SK-N-SH (cell line): ENCODE measurements around the gene GLYR1. TPM values are rescaled to one million over a fixed set of nuclear protein-coding genes. Genes with fewer than 3 reads are reported as not detected.

Source experiments
- CTCF ChIA-PET: fragments of 300-600, 350-600 bp; formaldehyde crosslinking; extraction: SDS; loops from one replicate; lab custom pipeline; 2021; lab: Yijun Ruan, JAX
- POLR2A ChIA-PET: fragments of 350-600 bp; sonication (Branson Sonifier 250); formaldehyde crosslinking; extraction: SDS; loops from one replicate; lab custom pipeline; 2020; ENCODE audit warnings: antibody characterized with exemption, inconsistent platforms; lab: Yijun Ruan, JAX
- DNase-seq: peaks from one replicate; pipeline ENCODE4 v3.0.0; 2012
- H2AFZ ChIP-seq: fragments of 200-600 bp; sonication (generic); 2 replicates; pipeline ENCODE4 v1.8.1; 2016; ENCODE audit warnings: antibody characterized with exemption, mild to moderate bottlenecking, low read depth
- H3F3A ChIP-seq: fragments of 200-600 bp; sonication (generic); replicated peaks from 2 replicates; pipeline ENCODE3; 2016; ENCODE audit warnings: antibody characterized with exemption, mild to moderate bottlenecking; ENCODE audit not compliant: insufficient read depth
- H3K27ac ChIP-seq, 2 experiments: fragments of 200-500 bp in 1 of 2; fragments of 200-600 bp in 1 of 2; sonication (Bioruptor generic) in 1 of 2; sonication (generic), shearing (Covaris generic) in 1 of 2; 2 replicates each; pipeline versions ENCODE4 v1.5.1 to v1.6.1; 2014 to 2016; ENCODE audit warnings: low read depth in 2 of 2, inconsistent platforms in 1 of 2, low read length in 1 of 2, mild to moderate bottlenecking in 1 of 2, mixed read lengths in 1 of 2
- H3K27me3 ChIP-seq: fragments of 200-600 bp; sonication (generic), shearing (Covaris generic); 2 replicates; pipeline ENCODE4 v1.6.1; 2016; ENCODE audit warnings: mixed run types; ENCODE audit not compliant: insufficient read depth
- H3K36me3 ChIP-seq, 2 experiments: fragments of 200-500 bp in 1 of 2; fragments of 200-600 bp in 1 of 2; sonication (Bioruptor generic) in 1 of 2; sonication (generic) in 1 of 2; replicated peaks in 1 of 2; 2 replicates each; pipeline versions ENCODE3 to v1.5.1; 2014 to 2016; ENCODE audit warnings: low read length in 1 of 2, mild to moderate bottlenecking in 1 of 2; ENCODE audit not compliant: insufficient read depth in 2 of 2, control insufficient read depth in 1 of 2
- H3K4me1 ChIP-seq, 2 experiments: fragments of 200-500 bp in 1 of 2; fragments of 200-600 bp in 1 of 2; sonication (Bioruptor generic) in 1 of 2; sonication (generic), shearing (Covaris generic) in 1 of 2; 2 replicates each; pipeline versions ENCODE4 v1.5.1 to v1.6.1; 2014 to 2016; ENCODE audit warnings: low read depth in 1 of 2, low read length in 1 of 2, mixed run types in 1 of 2; ENCODE audit not compliant: insufficient read depth in 2 of 2, control insufficient read depth in 1 of 2
- H3K4me2 ChIP-seq: fragments of 200-600 bp; sonication (generic), shearing (Covaris generic); 2 replicates; pipeline ENCODE4 v1.6.1; 2017; ENCODE audit warnings: mixed run types
- H3K4me3 ChIP-seq, 2 experiments: fragments of 200-500 bp in 1 of 2; fragments of 200-600 bp in 1 of 2; sonication (Bioruptor generic) in 1 of 2; sonication (generic), shearing (Covaris generic) in 1 of 2; 2 replicates each; pipeline versions ENCODE4 v1.5.1 to v1.8.1; 2014 to 2016; ENCODE audit warnings: low read depth in 2 of 2, inconsistent platforms in 1 of 2, low read length in 1 of 2, mild to moderate bottlenecking in 1 of 2, mixed read lengths in 1 of 2, moderate library complexity in 1 of 2
- H3K79me2 ChIP-seq: fragments of 200-600 bp; sonication (generic); 2 replicates; pipeline ENCODE4 v1.8.1; 2017; ENCODE audit warnings: mild to moderate bottlenecking; ENCODE audit not compliant: insufficient read depth
- H3K9ac ChIP-seq: fragments of 200-600 bp; sonication (generic); 2 replicates; pipeline ENCODE4 v1.6.1; 2017; ENCODE audit warnings: mixed run types
- H3K9me2 ChIP-seq: fragments of 200-600 bp; sonication (generic); 2 replicates; pipeline ENCODE4 v1.6.1; 2017; ENCODE audit warnings: mixed run types
- H3K9me3 ChIP-seq: fragments of 200-600 bp; sonication (generic); 2 replicates; pipeline ENCODE4 v1.6.1; 2017; ENCODE audit warnings: mixed run types, mild to moderate bottlenecking, moderate library complexity
- H4K20me1 ChIP-seq: fragments of 200-600 bp; sonication (generic); 2 replicates; pipeline ENCODE4 v1.6.1; 2017; ENCODE audit warnings: mild to moderate bottlenecking, mixed run types; ENCODE audit not compliant: insufficient read depth
- CTCF ChIP-seq: fragments of 200-600 bp; sonication (generic); IDR thresholded peaks from 2 replicates; pipeline ENCODE4 v1.6.1; 2017; ENCODE audit warnings: antibody characterized with exemption, mild to moderate bottlenecking, moderate library complexity
- EZH2phosphoT487 ChIP-seq: fragments of 200-600 bp; sonication (generic); IDR thresholded peaks from 2 replicates; pipeline ENCODE4 v1.6.1; 2017; ENCODE audit warnings: low read depth, mixed run types, mild to moderate bottlenecking, antibody characterized with exemption, moderate library complexity, borderline replicate concordance
- FOXJ3 ChIP-seq: sonication (generic); formaldehyde crosslinking; IDR thresholded peaks from 2 replicates; pipeline ENCODE4 v1.5.1; 2020; ENCODE audit warnings: mild to moderate bottlenecking, missing genetic modification reagents
- FOXM1 ChIP-seq: IDR thresholded peaks from 2 replicates; pipeline ENCODE4 v1.4.0; 2012; ENCODE audit warnings: low read depth, mild to moderate bottlenecking
- GABPA ChIP-seq: IDR thresholded peaks from 2 replicates; pipeline ENCODE4 v1.4.0; 2012; ENCODE audit warnings: low read depth, mild to moderate bottlenecking
- IRF3 ChIP-seq: fragments of 150-350 bp; IDR thresholded peaks from 2 replicates; pipeline ENCODE4 v1.6.1; 2016; ENCODE audit warnings: mild to moderate bottlenecking, low read depth, low read length
- MAX ChIP-seq: IDR thresholded peaks from 2 replicates; pipeline ENCODE4 v1.4.0; 2012; ENCODE audit warnings: low read depth
- MXI1 ChIP-seq: IDR thresholded peaks from 2 replicates; pipeline ENCODE4 v1.6.1; 2012; ENCODE audit warnings: mild to moderate bottlenecking, low read depth, low read length, improper control_type of control experiment
- NFIC ChIP-seq: IDR thresholded peaks from 2 replicates; pipeline ENCODE4 v1.4.0; 2012; ENCODE audit warnings: borderline replicate concordance
- POLR2AphosphoS5 ChIP-seq: IDR thresholded peaks from 2 replicates; pipeline ENCODE4 v1.6.1; 2012; ENCODE audit warnings: low read depth, low read length
- RFX5 ChIP-seq: IDR thresholded peaks from 2 replicates; pipeline ENCODE4 v1.6.1; 2012; ENCODE audit warnings: mild to moderate bottlenecking, improper control_type of control experiment, low read length
- SIN3A ChIP-seq: IDR thresholded peaks from 2 replicates; pipeline ENCODE4 v1.6.1; 2012; ENCODE audit warnings: low read depth, mild to moderate bottlenecking, low read length, moderate library complexity, borderline replicate concordance
- TAF1 ChIP-seq: IDR thresholded peaks from 2 replicates; pipeline ENCODE4 v1.6.1; 2012; ENCODE audit warnings: low read depth, mild to moderate bottlenecking, low read length, moderate library complexity, borderline replicate concordance
- TCF12 ChIP-seq: IDR thresholded peaks from 2 replicates; pipeline ENCODE4 v1.4.0; 2012
- YY1 ChIP-seq: IDR thresholded peaks from 2 replicates; pipeline ENCODE4 v1.4.0; 2012; ENCODE audit warnings: low read depth, mild to moderate bottlenecking
- WGBS: methylation state at CpG from one replicate; pipeline ENCODE4 v1.1.6; 2017; ENCODE audit warnings: low lambda C conversion rate; 5-methylcytosine and 5-hydroxymethylcytosine counted together
- polyA plus RNA-seq, 3 experiments: library from polyadenylated mRNA; depleted of rRNA; stranded (reverse); fragments of >200 nt; gene quantifications; 2 replicates each; pipeline ENCODE4 v1.2.3, GENCODE V29; 2012

GLYR1 gene
- polyA plus RNA-seq, 1 of the 3 experiments (the other 2 are of a cell fraction): 40.1 TPM

- TF ChIP-seq IRF3 (no peak), CTCF (no peak), MXI1 (no peak), FOXJ3 (CRISPR knock-in tag) (no peak), FOXM1 (no peak), TAF1 (no peak)
Observed at GRCh38 chr16:4876646-4877379, 29.7 kb upstream of the GLYR1 start (continued).

- no peak overlapping the region for H2AFZ ChIP-seq
- H3F3A ChIP-seq: peaks cover 5% of the 10 kb centered on the region
- H3K4me3 ChIP-seq: no peak overlapping the region
- ChIA-PET CTCF (interaction anchor here (0.6 kb wide), 1 partner anchor 21 kb away, joined by 3 read pairs; no protein-coding TSS in a partner anchor), POLR2A (no interaction called here)
- TF ChIP-seq MAX (no peak), YY1 (no peak), TCF12 (no peak), EZH2phosphoT487 (no peak), TAF1 (no peak), RFX5 (no peak), GABPA (no peak), NFIC (no peak), POLR2AphosphoS5 (no peak), SIN3A (no peak)
- H3K36me3 ChIP-seq: peaks cover 42 to 75% of the 10 kb centered on the region in 2 experiments
- H3K9me3 ChIP-seq: no peaks in the 10 kb centered on the region
- H3K27ac ChIP-seq: no peak overlapping the region
- DNase-seq: no peak
- no peaks in the 10 kb centered on the region for H4K20me1 ChIP-seq
- WGBS: 91% methylated on average over 4 of the region's 8 CpGs
- H3K79me2 ChIP-seq: peaks cover 8% of the 10 kb centered on the region; the same call in 1 of the 2 replicates
- H3K9me2 ChIP-seq: no peaks in the 10 kb centered on the region
- H3K27me3 ChIP-seq: no peaks in the 10 kb centered on the region
- H3K4me2 ChIP-seq: no peak overlapping the region
- no peak overlapping the region for H3K9ac ChIP-seq
- H3K4me1 ChIP-seq: no peaks in the 10 kb centered on the region
Observed at GRCh38 chr16:4874666-4875065, 27.6 kb upstream of the GLYR1 start.
